ENCODE measurements around the gene DLGAP4. TPM values are rescaled to one million over a fixed set of nuclear protein-coding genes. Genes with fewer than 3 reads are reported as not detected.

Gene DLGAP4
- total RNA-seq, 1 donor from 2014 or later: 25.7 TPM

DNA sequence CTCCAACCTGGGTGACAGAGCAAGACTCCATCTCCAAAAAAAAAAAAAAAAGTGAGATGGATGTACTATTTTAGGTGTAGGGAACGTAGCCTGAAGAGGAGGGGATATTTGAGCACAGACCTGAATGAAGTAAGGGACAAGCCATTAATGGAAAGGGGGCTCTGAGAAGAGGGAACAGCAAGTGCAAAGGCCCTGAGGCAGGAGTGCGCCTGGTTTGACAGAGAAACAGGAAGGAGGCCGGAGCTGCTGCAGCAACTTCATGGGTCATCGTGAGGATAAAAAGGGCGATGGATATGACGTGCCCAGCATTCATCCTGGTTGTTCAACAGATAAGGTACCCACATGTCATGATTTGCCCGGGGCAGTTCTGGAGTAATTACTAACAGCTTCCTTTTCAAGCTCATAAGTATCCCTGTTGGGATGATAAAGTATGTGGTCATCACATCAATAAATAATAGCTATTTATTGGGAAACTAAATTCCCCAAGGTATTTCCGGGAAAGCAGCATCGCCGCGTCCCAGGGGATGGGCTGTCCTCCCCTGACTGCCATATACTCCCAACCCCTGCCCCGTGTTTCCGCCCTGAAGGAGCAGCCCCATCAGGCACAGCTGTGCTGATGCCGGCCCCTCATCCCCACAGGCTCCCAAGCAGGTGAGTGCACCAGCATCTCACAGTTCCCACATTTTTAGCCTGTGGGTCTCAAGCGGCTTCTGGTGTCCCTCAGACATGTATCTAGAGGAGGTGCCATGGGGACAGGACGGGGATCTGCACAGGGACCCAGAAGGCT is 43.4 kb downstream of the DLGAP4 start:
- no peak overlapping the region for H3K27ac Mint-ChIP-seq
- intact Hi-C loops (cut with micrococcal nuclease): no loop called here
- H3K4me3 Mint-ChIP-seq: no peak overlapping the region
- no peaks in the 10 kb centered on the region for H3K4me1 Mint-ChIP-seq (ENCODE audit: low read depth)
- no peaks in the 10 kb centered on the region for H3K9me3 Mint-ChIP-seq
- H3K36me3 Mint-ChIP-seq (ENCODE audit: low read depth): no peaks in the 10 kb centered on the region
- H3K27me3 Mint-ChIP-seq (ENCODE audit: insufficient read depth): no peaks in the 10 kb centered on the region
- no peak for DNase-seq (ENCODE audit: low spot score)

DNA sequence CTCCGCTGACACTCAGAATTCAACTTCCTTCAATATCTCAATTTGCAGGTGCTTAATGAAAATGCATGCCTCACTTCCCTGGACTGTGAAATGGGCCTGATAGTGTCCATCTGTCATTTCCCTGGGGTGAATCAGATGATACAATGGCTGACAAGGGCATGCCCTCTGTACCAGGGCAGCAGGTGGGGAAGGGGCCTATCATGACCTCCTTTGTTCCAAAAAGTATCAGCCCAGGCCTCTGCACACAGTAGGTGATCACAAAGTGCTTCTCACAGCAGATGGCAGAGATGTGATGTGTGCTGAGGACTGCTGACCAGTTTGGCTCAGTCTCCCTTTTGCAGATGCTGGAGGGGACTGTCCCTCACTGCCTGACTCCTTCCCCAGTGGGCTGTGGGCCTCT is 44.3 kb downstream of the DLGAP4 start:
- no peak for DNase-seq (ENCODE audit: low spot score)
- Mint-ChIP-seq H3K4me1 (ENCODE audit: low read depth) (no peaks in the 10 kb centered on the region), H3K9me3 (no peaks in the 10 kb centered on the region), H3K27ac (no peak overlapping the region), H3K27me3 (ENCODE audit: insufficient read depth) (no peaks in the 10 kb centered on the region), H3K36me3 (ENCODE audit: low read depth) (no peaks in the 10 kb centered on the region), H3K4me3 (no peak overlapping the region)
- intact Hi-C loops (cut with micrococcal nuclease): no loop called here

DNA sequence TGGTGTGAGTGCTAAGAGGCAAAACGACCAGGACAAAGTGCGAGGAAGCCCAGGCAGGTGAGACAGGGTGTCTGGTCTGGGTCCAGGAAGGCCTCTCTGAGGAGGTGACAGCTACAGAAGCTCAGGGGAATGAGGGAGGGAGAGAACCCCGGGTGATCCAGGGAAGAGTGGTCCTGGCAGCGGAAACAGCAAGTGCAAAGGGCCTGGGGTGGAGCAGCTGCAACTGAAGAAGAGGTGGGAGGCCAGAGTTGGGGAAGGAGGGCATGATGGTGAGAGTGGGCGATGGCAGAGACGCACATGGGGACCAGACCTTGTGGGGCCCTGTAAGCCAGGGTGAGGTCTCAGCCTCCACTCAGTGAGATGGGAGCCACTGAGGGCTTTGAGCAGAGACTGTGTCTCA is 45.8 kb downstream of the DLGAP4 start:
- no peaks in the 10 kb centered on the region for H3K36me3 Mint-ChIP-seq (ENCODE audit: low read depth)
- intact Hi-C loops (cut with micrococcal nuclease): no loop called here
- H3K9me3 Mint-ChIP-seq: no peaks in the 10 kb centered on the region
- no peak for DNase-seq (ENCODE audit: low spot score)
- H3K27me3 Mint-ChIP-seq (ENCODE audit: insufficient read depth): no peaks in the 10 kb centered on the region
- H3K27ac Mint-ChIP-seq: no peak overlapping the region
- H3K4me3 Mint-ChIP-seq: no peak overlapping the region
- H3K4me1 Mint-ChIP-seq (ENCODE audit: low read depth): no peaks in the 10 kb centered on the region

DNA sequence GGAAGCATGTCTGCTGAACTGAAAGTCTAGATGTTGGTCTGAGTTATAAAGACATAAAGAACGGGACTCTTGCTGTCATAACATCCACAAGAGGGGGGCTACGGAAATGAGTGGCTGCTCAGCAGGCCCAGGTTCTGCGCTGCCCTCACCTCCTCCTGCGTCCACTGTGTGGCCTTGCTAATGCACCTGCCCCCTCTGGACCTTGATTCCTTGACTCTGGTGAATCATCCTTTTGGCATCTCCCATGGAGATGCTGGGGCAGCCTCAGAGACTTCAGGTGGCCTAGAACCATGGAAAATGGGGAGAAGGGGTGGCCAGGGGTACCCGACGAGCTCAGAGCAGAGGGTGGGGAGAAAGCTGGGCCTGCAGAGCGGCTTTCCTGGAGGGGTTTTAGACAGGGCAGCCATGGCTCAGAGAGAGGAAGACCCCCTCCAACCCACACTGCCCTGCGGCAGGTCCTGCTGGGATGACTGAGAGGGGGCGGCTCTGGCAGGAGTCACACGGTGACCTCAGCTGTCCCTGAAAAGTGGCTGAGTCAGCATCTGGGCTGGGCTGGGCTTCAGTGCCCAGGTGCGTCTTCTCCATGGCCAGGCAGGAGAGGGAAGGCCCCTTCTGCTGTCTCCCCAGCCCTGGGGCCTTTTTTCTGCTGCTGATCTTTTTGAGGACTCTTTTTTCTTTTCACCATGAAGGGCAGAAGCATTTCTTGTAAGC is 46.9 kb downstream of the DLGAP4 start:
- Mint-ChIP-seq H3K4me3 (no peak overlapping the region), H3K27ac (no peak overlapping the region), H3K36me3 (ENCODE audit: low read depth) (no peaks in the 10 kb centered on the region), H3K4me1 (ENCODE audit: low read depth) (no peaks in the 10 kb centered on the region), H3K9me3 (no peaks in the 10 kb centered on the region), H3K27me3 (ENCODE audit: insufficient read depth) (no peaks in the 10 kb centered on the region)
- no peak for DNase-seq (ENCODE audit: low spot score)
- intact Hi-C loops (cut with micrococcal nuclease): no loop called here

DNA sequence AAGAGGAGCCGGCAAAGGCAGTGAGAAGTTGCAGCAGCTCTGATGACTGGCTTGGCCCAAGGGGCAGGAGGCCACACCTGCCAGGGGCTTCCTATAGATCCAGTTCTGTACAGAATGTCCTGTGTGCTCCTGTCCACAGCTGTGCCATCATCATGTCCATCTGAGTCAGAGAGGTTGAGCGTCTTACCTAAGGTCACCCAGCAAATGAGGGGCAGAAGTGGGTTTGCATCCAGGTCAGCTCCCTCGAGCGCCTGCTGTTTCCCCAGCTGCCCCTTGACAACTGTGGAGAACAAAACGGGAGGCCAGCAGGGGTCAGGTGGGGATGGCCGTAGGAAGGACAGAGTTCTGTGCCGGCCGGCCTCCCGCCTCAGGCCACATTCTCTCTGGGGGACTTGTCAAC is 47.6 kb downstream of the DLGAP4 start:
- Mint-ChIP-seq H3K27ac (no peak overlapping the region), H3K27me3 (ENCODE audit: insufficient read depth) (no peaks in the 10 kb centered on the region)
- intact Hi-C loops (cut with micrococcal nuclease): no loop called here

DNA sequence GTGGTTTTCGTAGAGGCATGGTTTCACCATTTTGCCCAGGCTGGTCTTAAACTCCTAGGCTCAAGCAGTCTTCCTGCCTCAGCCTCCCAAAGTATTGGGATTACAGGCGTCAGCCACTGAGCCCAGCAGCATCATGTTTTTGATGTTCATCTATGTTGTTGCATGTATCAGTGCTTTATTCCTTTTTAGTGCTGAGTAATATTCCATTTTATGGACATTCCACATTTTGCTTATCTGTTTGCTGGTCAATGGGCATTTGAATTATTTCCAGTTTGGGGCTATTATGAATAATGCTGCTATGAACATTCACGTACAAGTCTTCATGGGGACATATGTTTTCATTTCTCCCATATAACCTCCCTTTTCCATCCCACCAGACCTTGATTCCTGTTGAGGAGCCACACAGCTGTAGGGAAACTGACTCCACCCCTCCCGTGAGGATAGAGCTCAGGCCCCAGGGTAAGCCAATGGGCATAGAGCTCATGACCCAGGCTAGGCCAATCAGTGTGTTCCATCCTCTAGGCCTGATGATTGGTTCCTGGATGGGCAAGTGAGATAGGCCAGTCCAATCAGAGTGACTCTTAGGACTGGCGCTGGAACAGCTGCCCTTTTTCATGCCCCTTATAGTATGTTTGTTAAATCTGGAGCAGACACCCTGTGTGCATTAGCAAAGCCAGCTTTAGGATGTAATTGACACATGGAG is 49.5 kb downstream of the DLGAP4 start:
- Mint-ChIP-seq H3K4me3 (no peak overlapping the region), H3K9me3 (no peaks in the 10 kb centered on the region), H3K36me3 (ENCODE audit: low read depth) (no peaks in the 10 kb centered on the region), H3K4me1 (ENCODE audit: low read depth) (no peaks in the 10 kb centered on the region), H3K27ac (no peak overlapping the region), H3K27me3 (ENCODE audit: insufficient read depth) (no peaks in the 10 kb centered on the region)
- no peak for DNase-seq (ENCODE audit: low spot score)
- intact Hi-C loops (cut with micrococcal nuclease): no loop called here

More for the DNA sequence above, 47.6 kb downstream of the DLGAP4 start:
- Mint-ChIP-seq H3K4me1 (ENCODE audit: low read depth) (no peaks in the 10 kb centered on the region), H3K4me3 (no peak overlapping the region), H3K9me3 (no peaks in the 10 kb centered on the region), H3K36me3 (ENCODE audit: low read depth) (no peaks in the 10 kb centered on the region)
- no peak for DNase-seq (ENCODE audit: low spot score)

DNA sequence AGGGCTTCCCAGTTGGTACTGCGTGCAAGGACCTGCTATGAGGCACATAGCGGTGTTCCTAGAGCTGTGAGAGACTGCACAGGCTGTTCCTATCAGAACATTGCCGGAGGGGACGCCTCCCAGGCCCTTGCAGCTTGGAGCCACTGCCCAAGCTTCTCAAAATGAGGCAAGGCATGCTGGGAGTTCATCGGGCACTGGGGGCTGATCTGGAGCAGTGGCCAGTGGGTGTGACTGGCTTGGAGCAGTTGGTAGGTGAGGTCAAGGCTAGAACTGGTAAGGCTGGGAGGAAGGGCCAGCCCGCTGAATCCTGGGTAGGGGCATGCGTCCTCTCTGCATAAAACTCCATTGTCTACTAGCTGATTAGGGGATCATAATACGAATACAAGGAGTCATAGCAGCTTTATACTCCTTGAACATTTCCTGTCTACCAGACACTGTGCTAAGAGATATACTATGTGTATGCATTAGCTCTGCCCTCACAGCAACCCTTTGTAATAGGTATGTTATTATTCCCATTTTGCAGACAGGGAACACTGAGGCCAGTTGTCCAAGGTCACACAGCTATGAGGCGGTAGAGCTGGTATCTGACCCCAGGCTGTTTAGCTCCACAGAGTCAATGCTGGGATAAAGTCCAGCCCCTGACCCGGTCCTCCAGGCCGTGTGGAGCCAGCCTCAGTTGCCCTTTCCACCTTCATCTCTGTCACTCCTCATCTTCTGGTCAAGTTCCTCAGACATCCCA is 53.7 kb downstream of the DLGAP4 start:
- Mint-ChIP-seq H3K4me1 (ENCODE audit: low read depth) (no peaks in the 10 kb centered on the region), H3K36me3 (ENCODE audit: low read depth) (no peaks in the 10 kb centered on the region), H3K27ac (no peak overlapping the region), H3K4me3 (no peak overlapping the region), H3K9me3 (no peaks in the 10 kb centered on the region), H3K27me3 (ENCODE audit: insufficient read depth) (peaks cover 5% of the 10 kb centered on the region)
- no peak for DNase-seq (ENCODE audit: low spot score)
- intact Hi-C loops (cut with micrococcal nuclease): no loop called here

DNA sequence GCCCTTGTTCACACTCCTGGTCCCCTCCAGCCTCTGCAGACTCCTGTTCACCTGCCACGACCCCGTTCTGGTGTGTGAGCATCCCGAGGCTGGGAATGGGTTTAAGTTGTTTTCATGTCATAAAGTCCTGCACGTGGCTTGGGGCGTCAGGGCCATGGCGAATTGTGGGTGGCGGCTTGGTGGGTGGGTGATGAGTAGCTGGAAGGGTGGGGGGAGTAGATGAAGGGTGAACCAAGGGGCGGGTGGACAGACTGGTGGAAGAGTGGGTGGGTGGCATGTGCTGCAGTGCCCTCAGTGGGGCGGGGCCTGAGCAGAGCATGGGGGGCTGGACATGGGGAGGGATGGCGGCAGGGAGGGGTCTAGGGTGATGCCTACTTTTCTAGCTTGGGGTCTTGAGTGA is 54.3 kb downstream of the DLGAP4 start:
- Mint-ChIP-seq H3K27me3 (ENCODE audit: insufficient read depth) (peaks cover 5% of the 10 kb centered on the region), H3K27ac (no peak overlapping the region), H3K9me3 (no peaks in the 10 kb centered on the region), H3K36me3 (ENCODE audit: low read depth) (no peaks in the 10 kb centered on the region), H3K4me1 (ENCODE audit: low read depth) (no peaks in the 10 kb centered on the region), H3K4me3 (no peak overlapping the region)
- DNase-seq (ENCODE audit: low spot score): no peak
- intact Hi-C loops (cut with micrococcal nuclease): no loop called here

DNA sequence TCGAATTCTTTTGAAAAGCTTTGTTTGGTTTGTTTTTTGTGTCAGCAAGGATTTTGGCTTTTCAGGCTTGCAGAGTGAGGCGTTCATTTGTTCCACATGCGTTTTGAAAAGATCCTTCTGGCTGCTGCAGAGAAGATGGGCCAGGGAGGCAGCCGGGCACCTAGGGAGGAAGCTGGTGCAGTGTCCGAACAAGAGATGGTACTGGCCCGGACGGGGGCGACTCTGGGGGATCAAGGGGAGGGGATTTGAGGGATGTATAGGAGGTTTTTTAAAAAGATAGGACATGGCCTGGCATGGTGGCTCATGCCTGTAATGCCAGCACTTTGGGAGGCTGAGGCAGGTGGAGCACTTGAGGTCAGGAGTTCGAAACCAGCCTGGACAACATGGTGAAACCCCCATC is 55.3 kb downstream of the DLGAP4 start:
- no peak overlapping the region for H3K4me3 Mint-ChIP-seq
- H3K36me3 Mint-ChIP-seq (ENCODE audit: low read depth): no peaks in the 10 kb centered on the region
- DNase-seq (ENCODE audit: low spot score): no peak
- H3K4me1 Mint-ChIP-seq (ENCODE audit: low read depth): no peaks in the 10 kb centered on the region
- no peak overlapping the region for H3K27ac Mint-ChIP-seq
- intact Hi-C loops (cut with micrococcal nuclease): no loop called here
- peaks cover 5% of the 10 kb centered on the region for H3K27me3 Mint-ChIP-seq (ENCODE audit: insufficient read depth)
- H3K9me3 Mint-ChIP-seq: no peaks in the 10 kb centered on the region

DNA sequence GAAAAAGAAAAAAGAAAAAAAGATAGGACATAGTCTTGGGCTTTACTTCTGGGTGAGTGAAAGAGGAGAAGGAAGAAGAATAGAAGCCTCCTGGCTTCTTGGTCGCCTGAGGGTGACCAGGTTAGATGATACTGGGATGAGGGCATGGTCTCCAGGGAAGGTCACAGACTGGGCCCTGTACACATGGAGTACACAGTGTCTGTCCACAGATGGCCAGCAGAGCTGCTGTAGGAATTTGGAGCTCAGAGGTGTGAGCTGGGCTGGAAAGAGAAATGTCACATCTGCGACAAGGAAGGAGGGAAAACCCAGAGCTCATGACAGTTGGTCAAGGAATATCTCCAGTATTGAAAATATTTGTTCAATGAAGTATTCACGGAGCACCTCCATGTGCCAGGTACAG is 56.1 kb downstream of the DLGAP4 start:
- Mint-ChIP-seq H3K4me3 (no peak overlapping the region), H3K4me1 (ENCODE audit: low read depth) (no peaks in the 10 kb centered on the region), H3K36me3 (ENCODE audit: low read depth) (no peaks in the 10 kb centered on the region), H3K9me3 (no peaks in the 10 kb centered on the region), H3K27me3 (ENCODE audit: insufficient read depth) (peaks cover 5% of the 10 kb centered on the region), H3K27ac (no peak overlapping the region)
- intact Hi-C loops (cut with micrococcal nuclease): no loop called here
- no peak for DNase-seq (ENCODE audit: low spot score)

DNA sequence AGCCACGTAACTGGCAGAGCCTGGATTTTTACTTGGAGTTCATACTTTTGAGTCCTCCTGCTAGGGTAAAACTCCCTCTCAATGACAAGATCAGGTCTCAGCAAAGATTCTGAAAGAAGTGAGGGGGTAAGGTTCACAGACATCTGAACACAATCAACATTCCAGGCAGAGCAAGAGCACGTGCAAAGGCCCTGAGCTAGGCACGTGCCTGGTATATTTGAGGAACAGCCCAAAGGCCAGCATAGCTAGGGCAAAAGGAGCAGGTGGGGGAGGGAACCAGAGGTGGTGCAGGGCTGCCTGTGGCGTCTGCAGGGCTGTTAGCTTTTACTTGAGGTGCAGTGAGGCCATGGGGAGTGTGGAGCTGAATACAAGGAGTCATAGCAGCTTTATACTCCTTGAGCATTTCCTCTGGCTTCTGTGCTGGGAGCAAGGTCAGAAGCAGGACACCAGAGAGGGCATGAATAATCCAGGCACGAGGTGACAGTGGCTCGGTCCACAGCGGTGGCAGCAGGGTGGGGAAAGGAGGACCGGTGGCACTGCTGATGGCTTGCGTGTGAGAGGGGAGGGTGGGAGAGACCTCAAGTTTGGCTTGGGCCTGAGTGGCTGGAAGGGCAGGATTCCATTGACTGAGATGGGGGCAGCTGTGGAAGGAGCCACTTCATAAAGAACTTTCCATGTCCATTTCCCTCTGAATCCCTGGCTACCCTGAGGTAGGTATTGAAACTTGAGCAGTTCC is 57.0 kb downstream of the DLGAP4 start:
- peaks cover 5% of the 10 kb centered on the region for H3K27me3 Mint-ChIP-seq (ENCODE audit: insufficient read depth)
- no peaks in the 10 kb centered on the region for H3K4me1 Mint-ChIP-seq (ENCODE audit: low read depth)
- H3K4me3 Mint-ChIP-seq: no peak overlapping the region
- H3K27ac Mint-ChIP-seq: no peak overlapping the region
- no peaks in the 10 kb centered on the region for H3K9me3 Mint-ChIP-seq
- H3K36me3 Mint-ChIP-seq (ENCODE audit: low read depth): no peaks in the 10 kb centered on the region
- intact Hi-C loops (cut with micrococcal nuclease): no loop called here
- DNase-seq (ENCODE audit: low spot score): no peak

DNA sequence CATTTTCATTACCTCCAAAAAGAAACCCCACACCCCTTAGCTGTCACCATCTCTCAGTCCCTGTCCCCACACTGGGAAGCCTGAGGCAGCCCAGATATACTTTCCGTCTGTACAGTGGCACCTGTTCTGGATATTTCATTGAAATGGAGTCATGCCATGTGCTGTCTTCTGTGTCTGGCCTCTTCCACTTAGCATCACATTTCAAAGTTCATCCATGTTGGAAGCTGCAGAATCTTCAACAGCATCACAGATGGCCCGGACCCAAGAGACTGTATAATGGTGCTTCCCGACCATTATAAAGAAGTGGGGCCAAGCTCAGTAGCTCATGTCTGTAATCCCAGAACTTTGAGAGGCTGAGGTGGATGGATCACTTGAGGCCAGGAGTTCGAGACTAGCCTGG is 58.4 kb downstream of the DLGAP4 start:
- no peak for DNase-seq (ENCODE audit: low spot score)
- H3K27me3 Mint-ChIP-seq (ENCODE audit: insufficient read depth): peaks cover 5% of the 10 kb centered on the region
- no peak overlapping the region for H3K27ac Mint-ChIP-seq
- intact Hi-C loops (cut with micrococcal nuclease): no loop called here
- H3K4me3 Mint-ChIP-seq: no peak overlapping the region
- H3K36me3 Mint-ChIP-seq (ENCODE audit: low read depth): no peaks in the 10 kb centered on the region
- no peaks in the 10 kb centered on the region for H3K9me3 Mint-ChIP-seq
- H3K4me1 Mint-ChIP-seq (ENCODE audit: low read depth): no peaks in the 10 kb centered on the region

Measured in activated T-helper 1 cell treated with anti-CD3 and anti-CD28 coated beads, Interleukin-12 subunit alpha, Interleukin-12 subunit beta, Interleukin-2, Interleukin-4 antibody, amounts not matched to agents 30 ng/mL and 10 ng/mL and 1 ng/mL, durations not matched to agents 14 hours and 24 hours and 36 hours (primary cell).